ENCODE data around the gene PDSS2.

DNA sequence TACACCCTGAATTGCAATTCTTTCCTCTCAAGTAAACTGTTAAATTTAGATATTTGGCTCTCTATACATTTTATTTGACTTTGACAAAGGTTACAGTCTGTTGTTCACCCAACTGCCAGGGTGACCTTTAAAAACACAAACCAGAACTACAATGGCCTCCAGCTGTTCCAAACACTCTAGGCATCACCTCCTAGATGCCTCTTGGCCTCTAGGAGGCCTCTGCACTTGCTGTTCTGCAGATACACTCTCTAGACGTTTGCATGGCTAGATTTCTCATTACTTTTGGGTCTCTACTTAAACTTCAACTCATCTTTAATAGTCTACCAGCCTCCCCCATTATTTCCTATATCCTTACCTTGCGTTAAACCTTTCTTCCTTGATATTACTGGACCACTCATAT, 241.2 kb downstream of the PDSS2 start:
- TF ChIP-seq, protein P1, sequence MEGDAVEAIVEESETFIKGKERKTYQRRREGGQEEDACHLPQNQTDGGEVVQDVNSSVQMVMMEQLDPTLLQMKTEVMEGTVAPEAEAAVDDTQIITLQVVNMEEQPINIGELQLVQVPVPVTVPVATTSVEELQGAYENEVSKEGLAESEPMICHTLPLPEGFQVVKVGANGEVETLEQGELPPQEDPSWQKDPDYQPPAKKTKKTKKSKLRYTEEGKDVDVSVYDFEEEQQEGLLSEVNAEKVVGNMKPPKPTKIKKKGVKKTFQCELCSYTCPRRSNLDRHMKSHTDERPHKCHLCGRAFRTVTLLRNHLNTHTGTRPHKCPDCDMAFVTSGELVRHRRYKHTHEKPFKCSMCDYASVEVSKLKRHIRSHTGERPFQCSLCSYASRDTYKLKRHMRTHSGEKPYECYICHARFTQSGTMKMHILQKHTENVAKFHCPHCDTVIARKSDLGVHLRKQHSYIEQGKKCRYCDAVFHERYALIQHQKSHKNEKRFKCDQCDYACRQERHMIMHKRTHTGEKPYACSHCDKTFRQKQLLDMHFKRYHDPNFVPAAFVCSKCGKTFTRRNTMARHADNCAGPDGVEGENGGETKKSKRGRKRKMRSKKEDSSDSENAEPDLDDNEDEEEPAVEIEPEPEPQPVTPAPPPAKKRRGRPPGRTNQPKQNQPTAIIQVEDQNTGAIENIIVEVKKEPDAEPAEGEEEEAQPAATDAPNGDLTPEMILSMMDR (IDR thresholded peaks at IDR 0.05): no peak
- no peak for TF ChIP-seq POLR2A (IDR thresholded peaks at IDR 0.05)
